GM19351 (cell line): ENCODE results near the gene AKT1S1.
A peak's percentile ranks its signal among the peaks of the same experiment; 100 is the strongest.

ENCODE experiments used
- ATAC-seq: cut with Tn5 transposase; IDR thresholded peaks from one replicate; pipeline ENCODE4 v1.9.1; 2021; ENCODE audit warnings: mild to moderate bottlenecking, moderate library complexity; ENCODE audit not compliant: unreplicated experiment

Gene AKT1S1

GRCh38 chr19:49855676-49856573 lies 21.2 kb downstream of the AKT1S1 start:
- no peak for ATAC-seq

- ATAC-seq: no peak
These were observed 21.9 kb downstream of the AKT1S1 start for GRCh38 chr19:49855277-49855675.

GRCh38 chr19:49854378-49855263 lies 22.5 kb downstream of the AKT1S1 start:
- ATAC-seq: no peak

GRCh38 chr19:49853852-49854377 lies 23.2 kb downstream of the AKT1S1 start:
- no peak for ATAC-seq

- no peak for ATAC-seq
These were observed 24.5 kb downstream of the AKT1S1 start for GRCh38 chr19:49852631-49853126.

- no peak for ATAC-seq
These were observed 25.5 kb downstream of the AKT1S1 start for GRCh38 chr19:49851456-49852259.

GRCh38 chr19:49850487-49851342 lies 26.4 kb downstream of the AKT1S1 start, which contains the start of gene PTOV1:
TSS of gene PTOV1 (plus strand) at chr19:49851159.
- peak; percentile 76 for ATAC-seq

- ATAC-seq: no peak
These were observed 27.0 kb downstream of the AKT1S1 start for GRCh38 chr19:49850221-49850486.

GRCh38 chr19:49849433-49850220 lies 27.5 kb downstream of the AKT1S1 start:
- no peak for ATAC-seq

GRCh38 chr19:49848938-49849337 lies 28.2 kb downstream of the AKT1S1 start:
- ATAC-seq: no peak

GRCh38 chr19:49847731-49848696 lies 29.1 kb downstream of the AKT1S1 start:
- no peak for ATAC-seq

GRCh38 chr19:49846408-49846807 lies 30.7 kb downstream of the AKT1S1 start:
- no peak for ATAC-seq

- ATAC-seq: no peak
These were observed 31.7 kb downstream of the AKT1S1 start for GRCh38 chr19:49845414-49845813.

GRCh38 chr19:49844138-49845095 lies 32.7 kb downstream of the AKT1S1 start:
- no peak for ATAC-seq

- no peak for ATAC-seq
These were observed 33.9 kb downstream of the AKT1S1 start for GRCh38 chr19:49843265-49843664.

- no peak for ATAC-seq
These were observed 36.4 kb downstream of the AKT1S1 start for GRCh38 chr19:49840736-49841249.
